Inferior parietal cortex (tissue), 1 donor: ENCODE results near the gene KIAA1328.
"Not testable (repeated sequence)": the region's sequence is repeated elsewhere in the genome, so short reads cannot be mapped to it uniquely, and the experiment has no call there.

ENCODE experiments used
- DNase-seq: peaks from one replicate; pipeline ENCODE4 v3.0.0-alpha.2; 2016; ENCODE audit errors: extremely low spot score

KIAA1328 gene

DNA sequence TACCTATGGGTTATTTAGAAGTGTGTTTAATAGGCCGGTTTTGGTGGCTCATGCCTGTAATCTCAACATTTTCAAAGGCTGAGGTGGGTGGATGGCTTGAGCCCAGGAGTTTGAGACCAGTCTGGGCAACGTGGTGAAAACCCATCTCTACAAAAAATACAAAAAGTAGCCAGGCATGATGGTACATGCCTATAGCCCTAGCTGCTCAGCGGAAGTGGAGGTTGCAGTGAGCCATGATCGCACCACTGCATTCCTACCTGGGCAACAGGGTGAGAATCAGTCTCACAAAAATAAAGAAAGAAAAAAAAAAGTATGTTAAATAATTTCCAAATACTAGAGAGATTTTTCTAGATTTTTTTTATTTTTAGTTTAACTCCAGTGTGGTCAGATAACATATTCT lies 316.0 kb downstream of the KIAA1328 start:
- DNase-seq = no peak

DNA sequence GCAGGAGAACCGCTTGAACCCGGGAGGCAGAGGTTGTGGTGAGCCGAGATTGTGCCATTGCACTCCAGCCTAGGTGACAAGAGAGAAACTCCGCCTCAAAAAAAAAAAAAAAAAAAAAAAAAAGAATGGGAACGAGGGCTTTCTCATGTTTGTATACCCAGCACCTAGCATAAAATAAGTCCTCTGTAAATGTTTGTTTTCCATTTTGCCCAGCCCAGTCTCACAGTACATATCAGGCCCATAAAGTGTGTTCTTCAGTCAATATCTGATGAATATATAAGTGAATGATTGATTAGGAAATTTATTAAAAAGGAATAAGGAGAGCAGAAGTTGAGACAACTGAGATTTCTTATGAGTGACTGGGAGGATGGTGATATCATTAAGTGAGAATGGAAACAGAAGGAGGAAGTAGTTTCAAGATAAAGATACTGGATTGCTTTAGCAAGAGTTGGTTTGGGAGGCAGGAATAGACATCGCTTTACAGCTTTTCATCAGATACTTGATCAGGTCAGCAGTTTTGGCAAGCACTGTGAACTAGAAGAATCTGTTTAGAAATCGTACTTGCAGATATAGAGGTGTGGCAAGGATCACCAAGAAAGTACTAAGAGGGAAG lies 327.5 kb downstream of the KIAA1328 start:
- DNase-seq = no peak

- DNase-seq = no peak
Measured at GRCh38 chr18:37160038-37160820, 331.3 kb downstream of the KIAA1328 start.

GRCh38 chr18:37161491-37161890 lies 332.6 kb downstream of the KIAA1328 start:
- DNase-seq = no peak

DNA sequence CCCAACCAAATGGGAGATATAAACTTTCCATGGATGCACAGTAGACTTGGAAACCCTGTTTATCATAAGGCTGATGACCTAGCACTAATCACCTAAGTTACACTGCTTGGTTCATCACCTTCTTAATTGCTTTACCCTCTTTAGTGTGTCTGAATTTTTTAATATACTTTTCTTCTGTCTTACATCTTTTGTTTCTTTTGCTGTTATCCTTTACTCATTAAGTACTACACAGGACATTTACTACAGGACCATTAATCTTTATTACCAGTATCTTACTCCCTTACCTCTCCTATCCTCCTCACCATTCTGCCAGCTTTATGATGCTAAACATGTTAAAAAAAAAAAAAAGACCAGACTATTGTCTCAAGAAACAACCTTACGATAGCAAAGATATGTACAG lies 333.6 kb downstream of the KIAA1328 start:
- no peak for DNase-seq

- no peak for DNase-seq
Measured at GRCh38 chr18:37163119-37163518, 334.2 kb downstream of the KIAA1328 start.

GRCh38 chr18:37166491-37166890 lies 337.6 kb downstream of the KIAA1328 start:
- DNase-seq = no peak

GRCh38 chr18:37166966-37167365 lies 338.0 kb downstream of the KIAA1328 start:
- not testable (repeated sequence) for DNase-seq

- DNase-seq = no peak
Measured at GRCh38 chr18:37170984-37171383, 342.1 kb downstream of the KIAA1328 start.

- no peak for DNase-seq
Measured at GRCh38 chr18:37173384-37173783, 344.5 kb downstream of the KIAA1328 start.

DNA sequence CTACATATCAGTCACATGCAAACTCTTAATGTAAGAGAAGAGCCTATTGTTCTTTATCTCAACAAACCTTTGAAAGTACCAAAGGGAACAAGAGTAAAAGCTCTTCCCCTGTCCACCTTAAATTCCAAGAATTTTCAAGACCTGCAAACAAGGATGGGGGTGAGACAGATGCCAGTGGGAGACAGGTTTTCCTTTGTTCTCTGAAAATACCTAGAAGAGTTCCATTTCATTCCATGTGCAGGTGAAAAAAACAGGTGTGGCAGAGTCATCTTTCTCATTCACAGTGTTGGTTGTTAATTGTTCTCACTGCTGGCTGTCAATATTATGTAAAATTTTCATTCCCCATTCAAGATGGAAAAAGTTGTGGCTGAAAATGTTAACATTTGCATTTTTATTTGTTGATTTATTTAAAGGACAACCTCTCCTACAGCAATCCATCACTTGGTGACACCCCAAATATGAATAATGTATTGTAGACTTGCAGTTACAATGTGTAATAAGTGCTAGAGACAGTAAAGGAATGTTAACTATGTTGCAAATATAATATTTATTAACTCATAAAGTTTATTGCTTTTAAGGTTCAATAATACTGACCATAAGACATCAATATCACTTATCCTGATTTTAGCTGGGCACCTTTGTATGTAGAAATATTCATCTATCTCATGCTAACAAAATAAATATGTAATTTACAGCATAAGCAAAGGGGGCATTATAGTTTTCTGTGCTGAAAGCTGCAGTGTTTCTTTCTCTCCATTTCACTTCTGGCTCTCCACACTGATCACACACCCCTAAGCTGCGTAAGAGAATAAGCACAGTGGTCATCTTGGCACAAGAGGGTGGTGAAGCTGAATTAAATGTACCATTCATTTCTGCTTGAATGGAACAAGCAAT lies 347.0 kb downstream of the KIAA1328 start:
- no peak for DNase-seq

DNA sequence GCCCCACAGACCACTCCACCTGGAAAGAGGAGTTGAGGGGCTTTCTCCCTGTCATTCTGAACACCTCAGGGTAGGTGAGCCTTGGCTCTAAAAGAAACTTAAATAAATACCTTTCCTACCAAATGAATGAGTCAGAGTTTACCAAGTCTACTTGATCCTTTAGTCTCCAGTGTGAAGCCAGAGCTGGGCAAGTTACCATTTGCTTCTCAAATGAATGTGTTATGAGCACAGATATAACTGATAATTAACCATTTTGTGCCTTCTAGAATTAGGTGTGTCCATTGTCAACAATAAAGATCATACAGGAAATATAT lies 347.7 kb downstream of the KIAA1328 start:
- no peak for DNase-seq

DNA sequence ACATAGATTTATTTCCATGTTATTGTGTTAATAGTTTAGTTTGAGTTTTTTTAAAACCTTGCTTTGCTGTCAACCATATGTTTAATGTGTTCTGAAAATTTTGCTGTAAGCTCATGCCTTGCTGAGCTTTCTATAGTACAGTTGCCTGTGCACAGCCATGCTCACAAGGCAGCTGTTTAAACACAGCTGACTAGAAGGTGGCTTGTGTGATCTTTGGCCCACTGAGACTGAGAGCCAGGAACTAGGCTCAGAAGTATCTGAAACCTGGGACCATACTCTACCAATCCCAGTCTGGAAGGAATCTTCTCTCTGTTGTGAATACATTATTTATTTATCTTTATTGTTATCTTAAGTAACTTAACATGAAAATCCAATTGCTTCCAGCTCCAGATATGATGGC lies 350.5 kb downstream of the KIAA1328 start:
- DNase-seq = no peak

- no peak for DNase-seq
Measured at GRCh38 chr18:37180086-37180485, 351.2 kb downstream of the KIAA1328 start.

DNA sequence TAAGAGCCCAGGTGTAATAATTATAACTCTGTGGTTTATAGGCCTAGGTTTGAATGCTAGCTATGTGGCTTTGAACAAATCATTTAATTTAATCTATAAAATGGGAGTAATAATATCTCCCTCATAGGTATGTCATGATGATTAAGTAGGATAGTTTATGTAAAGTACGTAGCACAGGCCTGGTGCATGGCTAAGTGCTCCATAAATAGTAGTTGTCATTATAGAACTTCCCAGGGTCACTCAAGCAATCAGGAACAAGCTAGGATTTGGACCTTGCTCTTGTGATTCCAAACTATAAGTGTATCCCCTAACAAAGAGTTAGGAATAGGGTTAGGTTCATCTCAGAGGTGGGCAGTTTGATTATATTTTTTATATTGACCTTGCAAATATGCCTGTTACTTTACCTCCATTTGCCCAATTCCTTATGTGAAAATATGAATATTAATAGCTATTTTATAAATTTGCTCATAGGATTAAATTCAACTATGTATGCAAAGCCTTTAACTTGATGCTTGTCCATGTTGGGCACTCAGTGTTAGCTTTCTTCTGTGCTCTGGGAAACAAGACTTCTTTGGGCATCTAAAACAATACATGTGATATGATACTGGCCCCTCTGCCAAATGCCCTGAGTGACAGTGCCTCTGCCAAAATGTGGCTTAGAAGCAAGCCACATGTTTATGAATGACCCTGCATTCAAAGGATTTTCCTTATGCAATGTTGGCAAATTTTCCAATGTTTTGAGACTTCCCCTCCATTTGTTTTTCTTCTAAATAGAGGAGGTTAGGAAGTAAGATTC lies 353.6 kb downstream of the KIAA1328 start:
- DNase-seq = no peak

DNA sequence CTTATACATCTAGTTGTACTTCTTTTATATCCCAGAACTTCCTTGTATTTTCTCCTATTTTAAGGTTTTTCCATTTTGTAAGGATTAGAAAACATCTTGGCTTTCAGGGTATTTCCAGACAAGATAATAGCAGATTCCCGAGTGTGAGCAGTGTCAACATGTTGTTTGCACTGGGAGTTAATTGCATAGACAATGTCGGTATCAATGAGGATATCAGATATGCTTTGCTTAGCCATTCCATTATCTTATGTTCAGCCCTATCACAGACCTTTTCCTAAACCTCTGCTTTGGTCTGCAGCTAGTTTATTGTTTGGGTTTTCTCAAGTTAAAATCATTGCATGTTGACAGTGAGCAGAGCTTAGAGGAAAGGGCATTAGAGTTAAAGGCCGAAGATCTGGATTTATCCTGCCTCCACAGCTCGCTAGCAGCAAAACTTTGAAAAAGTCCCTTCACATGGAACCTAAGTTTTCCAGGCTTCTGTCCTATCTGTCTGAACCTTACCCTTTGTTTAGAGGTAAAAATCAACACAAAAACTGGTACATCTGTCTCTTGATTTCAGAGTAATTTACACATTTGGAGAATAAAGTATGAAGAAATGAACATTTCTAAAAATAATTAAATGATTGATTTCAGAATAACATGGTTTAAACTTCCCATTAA lies 355.4 kb downstream of the KIAA1328 start:
- no peak for DNase-seq

DNA sequence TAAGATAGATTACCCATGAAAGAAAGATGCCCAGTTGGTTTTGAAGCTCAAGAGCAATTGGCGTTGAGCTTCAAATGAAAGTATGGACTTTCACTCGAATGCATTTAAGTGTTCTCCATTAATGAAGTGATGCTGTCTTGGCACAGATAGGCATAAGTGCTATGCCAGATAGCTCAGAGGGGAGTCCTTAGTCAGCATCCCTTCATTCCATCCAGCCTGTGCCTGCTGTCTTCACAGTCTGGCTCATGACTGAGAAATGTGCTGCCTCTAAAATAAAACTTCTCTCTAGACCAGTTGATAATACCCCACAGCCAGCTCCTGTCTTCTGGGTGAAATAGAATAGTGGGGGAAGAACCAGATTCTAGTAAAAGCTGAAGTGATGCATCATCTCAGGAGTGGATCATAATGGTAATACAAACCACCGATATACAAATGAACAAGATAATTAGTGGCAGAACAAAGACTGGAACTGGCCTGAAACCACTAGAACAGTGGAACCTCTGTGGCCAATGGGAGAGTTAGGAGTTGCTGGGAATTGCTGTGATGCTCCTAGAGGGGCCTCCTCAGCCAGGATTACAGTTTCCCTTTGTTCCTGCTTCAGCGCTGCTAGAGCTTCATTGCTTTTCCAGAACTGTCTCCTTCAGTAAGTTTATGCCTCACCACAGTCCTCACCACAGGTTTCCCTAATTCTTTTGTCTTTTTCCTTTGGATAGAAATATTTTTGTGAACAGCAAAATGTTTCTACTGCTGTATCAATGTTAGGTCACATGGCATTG lies 359.3 kb downstream of the KIAA1328 start:
- no peak for DNase-seq

DNA sequence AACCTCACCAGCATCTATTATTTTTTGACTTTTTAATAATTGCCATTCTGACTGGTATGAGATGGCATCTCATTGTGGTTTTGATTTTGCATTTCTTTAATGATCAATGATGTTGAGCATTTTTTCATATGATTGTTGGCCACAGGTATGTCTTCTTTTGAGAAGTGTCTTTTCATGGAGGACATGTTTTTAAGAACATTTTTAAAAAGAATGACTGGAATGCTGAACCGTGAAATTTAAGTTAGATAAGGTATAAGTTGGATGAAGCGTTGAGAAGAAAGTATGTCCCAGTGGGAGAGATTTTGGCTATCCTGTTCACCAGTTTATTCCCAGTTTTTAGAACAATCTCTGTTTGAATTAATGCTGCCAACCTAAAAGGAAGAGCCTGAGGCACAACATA lies 370.8 kb downstream of the KIAA1328 start:
- DNase-seq = no peak

GRCh38 chr18:37207343-37207742 lies 378.4 kb downstream of the KIAA1328 start:
- no peak for DNase-seq

DNA sequence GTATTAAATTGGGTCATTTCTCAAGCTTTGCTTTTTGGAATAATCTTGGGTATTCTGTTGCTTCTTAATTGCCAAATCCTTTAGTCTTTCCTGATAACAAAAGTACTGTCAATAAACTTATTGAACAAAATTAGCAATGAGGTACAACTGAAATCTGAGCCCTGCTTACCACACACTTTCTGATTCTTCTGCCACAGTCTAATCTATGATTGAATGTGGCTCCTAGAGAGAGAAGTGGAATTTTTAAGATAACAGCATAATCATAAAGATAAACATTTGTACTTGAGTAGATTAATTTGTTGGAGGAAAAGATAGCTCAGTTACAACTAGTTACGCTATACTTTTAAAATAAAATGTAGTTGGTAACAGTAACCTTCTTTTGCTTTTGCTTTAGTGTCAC lies 381.9 kb downstream of the KIAA1328 start:
- no peak for DNase-seq
